Large intestine (tissue), 3 donors: ENCODE results near the gene DCLK2. TPM values are rescaled to one million over a fixed set of nuclear protein-coding genes. Genes with fewer than 3 reads are reported as not detected.
"Not testable (repeated sequence)": the region's sequence is repeated elsewhere in the genome, so short reads cannot be mapped to it uniquely, and the experiment has no call there.

Source experiments
- DNase-seq, 2 donors: peaks; one replicate each; pipeline versions ENCODE4 v3.0.0 to v3.0.0-alpha.2; 2013
- H3K27ac ChIP-seq: one replicate; pipeline ENCODE4 v1.5.1; 2013; ENCODE audit warnings: low read length
- H3K27me3 ChIP-seq: 2 replicates; pipeline ENCODE4 v1.6.1; 2013; ENCODE audit warnings: low read length; ENCODE audit not compliant: control insufficient read depth, insufficient read depth
- H3K36me3 ChIP-seq: 2 replicates; pipeline ENCODE4 v1.6.1; 2013; ENCODE audit warnings: low read length; ENCODE audit not compliant: control insufficient read depth, insufficient read depth
- H3K4me1 ChIP-seq: one replicate; pipeline ENCODE4 v1.6.1; 2013; ENCODE audit warnings: low read length; ENCODE audit not compliant: control insufficient read depth, insufficient read depth
- H3K4me3 ChIP-seq: one replicate; pipeline ENCODE4 v1.5.1; 2013; ENCODE audit warnings: low read length
- H3K9me3 ChIP-seq: one replicate; pipeline ENCODE4 v1.6.1; 2013; ENCODE audit warnings: mild to moderate bottlenecking, low read depth, low read length, moderate library complexity; ENCODE audit not compliant: control insufficient read depth
- WGBS: methylation state at CpG from one replicate; pipeline ENCODE4 v1.1.5; 2013; ENCODE audit warnings: low lambda C conversion rate; ENCODE audit not compliant: insufficient coverage; 5-methylcytosine and 5-hydroxymethylcytosine counted together
- polyA plus RNA-seq: library from polyadenylated mRNA; unstranded; fragments of 120-200 nt; gene quantifications from one replicate; pipeline ENCODE4 v1.2.1, GENCODE V29; 2013

Gene DCLK2
- polyA plus RNA-seq, 1 donor, result 7.1 TPM

DNA sequence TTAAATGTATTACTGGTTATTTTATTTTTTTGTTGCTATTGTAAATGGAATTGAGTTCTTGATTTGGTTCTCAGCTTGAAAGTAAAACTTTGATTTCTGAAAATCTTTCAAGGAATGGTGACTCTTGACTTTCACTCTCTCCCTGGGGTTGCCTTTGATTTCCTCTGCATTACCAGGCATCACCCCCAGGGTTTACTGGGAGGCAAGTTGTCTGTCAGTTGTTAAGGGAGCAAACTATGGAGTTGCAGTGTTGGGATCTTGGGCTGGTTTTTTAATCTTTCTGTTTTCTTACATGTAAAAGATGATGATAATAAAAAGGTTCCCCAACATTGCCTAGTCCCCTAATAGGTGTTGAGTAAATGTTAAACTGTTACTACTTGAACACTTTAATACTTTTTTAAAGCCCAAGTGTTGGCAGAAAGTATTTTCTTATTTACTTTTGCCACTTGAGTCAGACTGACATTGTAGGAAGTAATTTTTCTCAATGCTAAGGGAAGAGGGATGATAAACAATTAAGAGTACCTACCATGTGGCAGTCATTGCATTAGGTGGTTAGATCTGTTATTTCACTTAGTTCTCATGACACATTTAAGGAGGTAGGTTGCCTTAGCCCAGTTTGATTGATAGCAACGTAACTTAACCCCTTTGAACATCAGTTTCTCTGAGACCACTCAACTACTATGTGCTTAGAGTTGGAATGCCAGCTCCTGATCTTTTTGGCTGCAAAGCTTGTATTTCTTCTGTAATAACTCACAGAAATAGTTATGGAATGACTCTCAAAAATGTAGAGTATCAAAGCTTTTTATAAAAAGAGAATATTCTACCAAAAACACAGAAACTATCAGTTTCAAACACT, 67.1 kb downstream of the DCLK2 start:
- Histone ChIP-seq H3K4me3 (no peak overlapping the region), H3K4me1 (no peaks in the 10 kb centered on the region), H3K36me3 (no peaks in the 10 kb centered on the region), H3K27me3 (no peaks in the 10 kb centered on the region), H3K9me3 (no peaks in the 10 kb centered on the region), H3K27ac (no peak overlapping the region)
- DNase-seq, result no peak
- no CpG with 5 or more reads among the region's 1 CpG for WGBS

DNA sequence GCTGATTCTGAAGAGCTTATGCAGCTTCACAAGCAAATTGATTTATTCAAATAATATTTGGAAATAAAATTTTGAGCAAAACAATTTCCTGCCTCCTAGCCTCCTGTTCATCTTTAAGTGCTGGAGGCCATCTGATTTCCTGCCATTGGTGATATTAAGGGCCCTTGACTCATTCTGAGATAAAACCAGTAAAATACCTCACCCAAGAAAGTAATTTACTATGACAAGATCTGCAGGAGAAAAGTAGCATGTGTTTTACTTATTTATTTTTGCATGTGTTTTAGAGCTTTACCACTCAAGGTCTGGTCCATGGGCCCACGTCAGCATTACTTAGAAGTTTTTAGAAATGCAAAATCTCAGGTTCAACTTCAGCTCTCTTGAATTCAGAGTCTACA, 67.7 kb downstream of the DCLK2 start:
- H3K36me3 ChIP-seq, result no peaks in the 10 kb centered on the region
- no CpG with 5 or more reads among the region's 1 CpG for WGBS
- no peaks in the 10 kb centered on the region for H3K9me3 ChIP-seq
- no peak for DNase-seq
- no peak overlapping the region for H3K27ac ChIP-seq
- H3K27me3 ChIP-seq, result no peaks in the 10 kb centered on the region
- H3K4me1 ChIP-seq, result no peaks in the 10 kb centered on the region
- H3K4me3 ChIP-seq, result no peak overlapping the region

DNA sequence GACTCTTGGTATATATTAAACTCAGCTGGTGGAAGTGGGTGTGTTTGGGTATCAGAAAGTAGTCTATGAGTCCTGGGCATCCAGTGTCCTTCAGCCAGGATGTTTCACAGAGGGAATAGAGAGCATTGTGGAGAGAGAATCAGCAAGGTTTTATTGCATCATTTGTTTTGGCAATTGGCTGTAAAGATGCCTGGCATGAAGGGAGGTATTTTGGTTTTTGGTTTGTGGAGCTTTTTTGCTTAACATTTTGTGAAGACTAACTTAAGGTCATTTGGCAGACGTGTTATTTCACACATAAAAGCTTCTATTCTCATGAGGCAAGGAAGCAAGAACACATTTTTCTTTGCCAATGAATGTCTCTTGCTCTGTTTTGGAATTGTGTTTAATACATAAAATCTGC, 71.1 kb downstream of the DCLK2 start:
- H3K4me1 ChIP-seq, result no peaks in the 10 kb centered on the region
- H3K9me3 ChIP-seq, result no peaks in the 10 kb centered on the region
- no peak overlapping the region for H3K27ac ChIP-seq
- no peak overlapping the region for H3K4me3 ChIP-seq
- WGBS, result 67% methylated on average over 1 of the region's 1 CpG
- no peak for DNase-seq
- H3K36me3 ChIP-seq, result no peaks in the 10 kb centered on the region
- no peaks in the 10 kb centered on the region for H3K27me3 ChIP-seq

DNA sequence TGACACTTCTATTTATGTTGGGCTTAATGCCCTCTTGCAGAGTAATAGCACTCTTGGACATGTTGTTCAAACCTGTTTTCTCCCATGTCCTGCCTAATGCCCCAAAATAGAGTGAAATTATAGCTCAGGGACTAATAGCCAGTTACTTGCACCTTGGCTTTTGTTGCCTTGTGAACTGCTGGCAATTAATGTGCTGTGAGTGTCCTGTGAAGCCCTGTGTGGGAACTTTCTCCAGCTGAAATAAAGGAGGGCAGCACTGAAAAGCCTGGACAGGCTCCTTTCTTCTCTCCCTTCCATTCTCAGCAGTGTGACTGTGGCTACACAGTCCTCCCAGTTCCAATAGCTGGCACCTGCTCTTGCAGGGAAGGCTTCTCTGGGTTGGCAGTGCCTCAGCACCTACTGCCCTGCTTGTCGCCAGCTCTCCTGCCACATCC, 72.4 kb downstream of the DCLK2 start:
- no peaks in the 10 kb centered on the region for H3K4me1 ChIP-seq

DNA sequence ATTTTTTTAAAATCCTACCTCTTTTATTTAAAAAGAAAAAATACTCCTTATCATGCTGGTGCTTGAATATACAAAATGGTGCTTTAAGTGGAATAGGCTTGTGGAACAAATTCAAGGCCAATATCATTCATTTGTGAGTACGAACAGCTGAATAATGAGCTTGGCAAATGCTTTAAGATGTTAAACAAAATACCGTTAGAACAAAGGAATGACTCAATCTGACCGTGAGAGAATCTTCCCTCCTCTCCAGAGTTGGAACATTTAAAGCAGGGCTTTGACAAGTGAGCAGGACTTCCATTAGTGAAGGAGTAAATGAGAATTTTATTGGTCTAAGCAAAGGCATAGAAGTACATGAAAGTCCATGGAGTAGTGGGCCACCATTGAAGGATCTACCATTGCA, 74.5 kb downstream of the DCLK2 start:
- Histone ChIP-seq H3K9me3 (no peaks in the 10 kb centered on the region), H3K27me3 (no peaks in the 10 kb centered on the region), H3K4me3 (no peak overlapping the region), H3K36me3 (no peaks in the 10 kb centered on the region), H3K4me1 (no peaks in the 10 kb centered on the region), H3K27ac (no peak overlapping the region)
- no peak for DNase-seq
- no CpG with 5 or more reads among the region's 3 CpGs for WGBS

More for the DNA sequence above, 72.4 kb downstream of the DCLK2 start:
- no peaks in the 10 kb centered on the region for H3K36me3 ChIP-seq
- H3K27ac ChIP-seq, result no peak overlapping the region
- H3K4me3 ChIP-seq, result no peak overlapping the region
- DNase-seq, result no peak
- no peaks in the 10 kb centered on the region for H3K9me3 ChIP-seq
- WGBS, result no CpG with 5 or more reads among the region's 1 CpG
- H3K27me3 ChIP-seq, result no peaks in the 10 kb centered on the region

DNA sequence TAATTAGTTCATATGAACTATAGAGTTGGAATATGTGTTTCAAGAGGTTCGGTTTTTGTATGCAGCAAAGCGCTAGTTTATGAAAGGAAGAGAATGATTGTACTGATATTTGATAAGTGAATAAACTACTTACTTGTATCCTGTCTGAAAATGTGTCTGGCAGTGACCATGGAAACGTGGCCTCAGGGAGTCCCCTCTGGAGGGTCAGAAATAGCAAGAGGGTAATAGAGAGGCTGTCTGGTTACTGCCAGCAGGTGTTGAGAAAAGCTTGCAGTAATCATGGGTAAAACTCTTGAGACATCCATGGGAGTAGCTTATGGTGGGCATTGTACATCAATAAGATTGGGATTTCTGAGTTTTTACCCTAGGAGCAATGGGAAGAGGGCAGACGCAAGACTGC, 77.1 kb downstream of the DCLK2 start:
- no peak for DNase-seq
- no peak overlapping the region for H3K27ac ChIP-seq
- H3K4me1 ChIP-seq, result no peaks in the 10 kb centered on the region

DNA sequence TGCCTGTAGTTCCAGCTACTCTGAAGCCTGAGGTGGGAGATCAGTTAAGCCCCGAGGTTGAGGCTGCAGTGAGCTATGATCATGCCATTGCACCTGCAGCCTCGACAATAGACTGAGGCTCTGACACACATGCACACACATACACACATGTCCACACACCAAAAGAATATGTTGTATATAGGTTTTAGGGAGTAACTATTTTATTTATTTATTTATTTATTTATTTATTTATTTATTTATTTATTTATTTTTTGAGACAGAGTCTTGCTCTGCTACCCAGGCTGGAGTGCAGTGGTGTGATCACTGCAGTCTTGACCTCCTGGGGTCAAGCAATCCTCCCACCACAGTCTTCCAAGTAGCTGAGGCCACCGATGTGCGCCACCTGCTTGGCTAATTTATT, 78.3 kb downstream of the DCLK2 start:
- Histone ChIP-seq H3K27me3 (no peaks in the 10 kb centered on the region), H3K4me1 (no peaks in the 10 kb centered on the region), H3K27ac (no peak overlapping the region), H3K4me3 (no peak overlapping the region), H3K36me3 (no peaks in the 10 kb centered on the region), H3K9me3 (no peaks in the 10 kb centered on the region)
- no peak for DNase-seq
- WGBS, result no CpG with 5 or more reads among the region's 4 CpGs

More for the DNA sequence above, 77.1 kb downstream of the DCLK2 start:
- H3K36me3 ChIP-seq, result no peaks in the 10 kb centered on the region
- no peaks in the 10 kb centered on the region for H3K9me3 ChIP-seq
- WGBS, result 90% methylated on average over 2 of the region's 4 CpGs
- H3K27me3 ChIP-seq, result no peaks in the 10 kb centered on the region
- H3K4me3 ChIP-seq, result no peak overlapping the region

DNA sequence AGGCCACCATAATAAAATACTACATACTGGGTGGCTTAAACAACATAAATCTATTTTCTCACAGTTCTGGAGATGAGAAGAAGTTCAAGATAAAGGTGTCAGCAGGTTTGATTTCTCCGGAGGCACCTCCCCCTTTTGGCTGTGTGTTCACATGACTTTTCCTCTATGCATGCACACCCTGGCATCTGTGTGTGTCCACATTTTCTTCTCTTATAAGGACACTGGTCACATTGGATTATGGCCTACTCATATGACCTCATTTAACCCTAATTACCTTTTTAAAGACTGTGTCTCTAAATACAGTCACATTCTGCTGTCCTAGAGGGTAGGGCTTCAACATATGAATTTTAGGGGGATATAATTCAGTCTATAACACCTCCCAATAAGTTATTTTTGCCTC, 79.8 kb downstream of the DCLK2 start:
- Histone ChIP-seq H3K4me1 (no peaks in the 10 kb centered on the region), H3K9me3 (no peaks in the 10 kb centered on the region), H3K4me3 (no peak overlapping the region), H3K27ac (no peak overlapping the region), H3K27me3 (no peaks in the 10 kb centered on the region), H3K36me3 (no peaks in the 10 kb centered on the region)
- DNase-seq, result no peak
- WGBS, result 83% methylated on average over 1 of the region's 1 CpG

DNA sequence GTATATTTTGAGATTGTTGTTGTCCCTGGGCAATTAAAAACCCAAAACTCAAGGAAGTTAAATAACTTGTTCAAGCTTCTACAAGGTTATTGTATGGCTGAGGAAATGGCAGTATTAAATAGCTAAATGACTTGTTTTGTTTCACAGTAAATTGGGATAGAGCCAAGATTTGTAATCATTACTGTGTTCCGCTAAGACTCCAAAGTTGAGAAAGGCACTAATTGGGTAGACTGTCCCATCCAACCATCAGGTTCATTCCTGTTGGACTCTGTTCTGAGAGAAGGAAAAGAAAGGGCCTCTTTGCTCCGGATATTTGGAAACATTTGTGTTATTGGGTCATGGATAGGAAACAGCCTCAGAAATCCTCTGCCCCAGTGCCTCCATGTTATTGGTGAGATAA, 82.2 kb downstream of the DCLK2 start:
- Histone ChIP-seq H3K36me3 (no peaks in the 10 kb centered on the region), H3K4me1 (no peaks in the 10 kb centered on the region), H3K27me3 (no peaks in the 10 kb centered on the region), H3K27ac (no peak overlapping the region), H3K4me3 (no peak overlapping the region), H3K9me3 (no peaks in the 10 kb centered on the region)
- no peak for DNase-seq
- WGBS, result no CpG with 5 or more reads among the region's 2 CpGs

DNA sequence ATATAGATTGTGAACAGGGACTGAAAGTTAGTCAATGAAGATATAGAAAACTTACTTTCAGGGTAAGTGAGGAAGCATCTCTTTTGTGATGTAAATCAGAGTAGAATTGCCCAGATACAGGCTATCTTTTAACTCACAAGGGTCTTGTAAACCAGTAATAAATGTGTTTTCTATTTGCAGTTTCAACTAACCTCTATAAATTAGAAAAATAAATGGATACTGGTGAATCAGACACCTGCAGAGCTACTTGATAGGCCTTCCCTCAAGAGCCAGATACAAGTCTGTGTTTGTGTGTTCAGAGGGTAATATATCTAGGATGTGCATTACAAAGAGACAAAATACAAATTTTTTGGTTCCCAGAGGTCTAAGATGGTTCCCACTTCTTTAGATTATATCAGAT, 82.9 kb downstream of the DCLK2 start:
- no peak for DNase-seq
- Histone ChIP-seq H3K9me3 (no peaks in the 10 kb centered on the region), H3K4me1 (no peaks in the 10 kb centered on the region), H3K36me3 (no peaks in the 10 kb centered on the region), H3K27ac (no peak overlapping the region), H3K27me3 (no peaks in the 10 kb centered on the region), H3K4me3 (no peak overlapping the region)

DNA sequence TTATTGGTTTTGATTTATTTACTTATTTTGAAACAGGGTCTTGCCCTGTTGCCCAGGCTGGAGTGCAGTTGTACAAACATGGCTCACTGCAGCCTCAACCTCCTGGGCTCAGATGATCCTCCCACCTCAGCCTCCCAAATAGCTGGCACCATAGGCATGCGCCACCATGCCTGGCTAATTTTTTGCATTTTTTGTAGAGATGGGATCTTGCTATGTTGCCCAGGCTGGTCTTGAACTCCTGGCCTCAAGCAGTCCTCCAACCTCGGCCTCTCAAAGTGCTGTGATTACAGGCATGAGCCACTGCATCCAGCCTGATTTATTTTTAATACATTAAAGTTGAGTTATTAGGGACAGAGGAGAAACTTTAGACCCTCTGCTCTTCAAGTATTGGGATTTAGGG, 83.8 kb downstream of the DCLK2 start:
- H3K4me3 ChIP-seq, H3K27me3 ChIP-seq, DNase-seq, H3K27ac ChIP-seq, H3K9me3 ChIP-seq, H3K4me1 ChIP-seq, H3K36me3 ChIP-seq: not testable (repeated sequence)
- no CpG with 5 or more reads among the region's 2 CpGs for WGBS
